ENCODE measurements around the gene LRRC51. TPM values are rescaled to one million over a fixed set of nuclear protein-coding genes. Genes with fewer than 3 reads are reported as not detected.

The LRRC51 gene
- total RNA-seq, 3 donors from 2014 or later (not counting 1 experiment from before 2014, with no cell fraction given): 2.0 to 3.1 (median 2.5) TPM

DNA sequence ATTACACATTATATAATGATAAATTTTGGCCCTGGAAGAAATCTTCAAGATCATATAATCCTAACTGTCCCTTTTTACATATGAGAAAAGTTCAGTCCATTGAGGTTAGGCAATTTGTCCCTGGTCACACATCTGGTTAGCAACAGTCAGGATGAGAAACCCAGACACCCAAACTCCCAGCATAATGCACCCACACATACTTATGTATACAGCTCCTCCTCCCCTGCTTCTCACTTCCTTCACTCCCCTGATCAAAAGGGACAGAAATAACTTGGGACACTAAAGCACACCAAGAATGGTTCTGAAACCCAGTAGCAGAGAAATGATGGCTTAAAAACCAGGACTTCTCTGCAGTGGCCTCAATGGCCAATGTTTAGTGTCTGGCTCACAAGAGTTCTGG, 11.4 kb upstream of the LRRC51 start:
- ATAC-seq: peak; percentile 46 to 56 (median 53)
- no peaks in the 10 kb centered on the region for H3K27me3 Mint-ChIP-seq (ENCODE audit: low read depth in 2 of 2)
- H3K27me3 ChIP-seq (ENCODE audit: control insufficient read depth, insufficient read depth, low read length): no peaks in the 10 kb centered on the region
- peak overlapping the region; percentile 89 for H3K4me3 Mint-ChIP-seq
- peaks cover 70 to 71% of the 10 kb centered on the region in 2 donors for H3K4me1 Mint-ChIP-seq
- peak overlapping the region; percentile 3 for H3K4me3 ChIP-seq (ENCODE audit: low read length)
- TF ChIP-seq, protein P1, sequence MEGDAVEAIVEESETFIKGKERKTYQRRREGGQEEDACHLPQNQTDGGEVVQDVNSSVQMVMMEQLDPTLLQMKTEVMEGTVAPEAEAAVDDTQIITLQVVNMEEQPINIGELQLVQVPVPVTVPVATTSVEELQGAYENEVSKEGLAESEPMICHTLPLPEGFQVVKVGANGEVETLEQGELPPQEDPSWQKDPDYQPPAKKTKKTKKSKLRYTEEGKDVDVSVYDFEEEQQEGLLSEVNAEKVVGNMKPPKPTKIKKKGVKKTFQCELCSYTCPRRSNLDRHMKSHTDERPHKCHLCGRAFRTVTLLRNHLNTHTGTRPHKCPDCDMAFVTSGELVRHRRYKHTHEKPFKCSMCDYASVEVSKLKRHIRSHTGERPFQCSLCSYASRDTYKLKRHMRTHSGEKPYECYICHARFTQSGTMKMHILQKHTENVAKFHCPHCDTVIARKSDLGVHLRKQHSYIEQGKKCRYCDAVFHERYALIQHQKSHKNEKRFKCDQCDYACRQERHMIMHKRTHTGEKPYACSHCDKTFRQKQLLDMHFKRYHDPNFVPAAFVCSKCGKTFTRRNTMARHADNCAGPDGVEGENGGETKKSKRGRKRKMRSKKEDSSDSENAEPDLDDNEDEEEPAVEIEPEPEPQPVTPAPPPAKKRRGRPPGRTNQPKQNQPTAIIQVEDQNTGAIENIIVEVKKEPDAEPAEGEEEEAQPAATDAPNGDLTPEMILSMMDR (IDR thresholded peaks at IDR 0.05): no peak
- H3K4me1 ChIP-seq (ENCODE audit: control insufficient read depth, insufficient read depth, low read length): peaks cover 34% of the 10 kb centered on the region
- intact Hi-C loops (cut with micrococcal nuclease): no loop called here
- DNase-seq: no peak
- peak overlapping the region; percentile 86 to 96 for H3K27ac Mint-ChIP-seq
- H3K27ac ChIP-seq (ENCODE audit: low read length): peak overlapping the region; percentile 84
- H3K36me3 ChIP-seq (ENCODE audit: control insufficient read depth, insufficient read depth, low read length): peaks cover 2% of the 10 kb centered on the region
- H3K9me3 Mint-ChIP-seq: no peaks in the 10 kb centered on the region
- H3K36me3 Mint-ChIP-seq: no peaks in the 10 kb centered on the region
- no peaks in the 10 kb centered on the region for H3K9me3 ChIP-seq (ENCODE audit: control insufficient read depth, insufficient read depth, low read length)

GRCh38 chr11:72069787-72070251, 10.8 kb upstream of the LRRC51 start:
- no peaks in the 10 kb centered on the region for H3K36me3 Mint-ChIP-seq
- ATAC-seq: peak; percentile 72 to 84 (median 77)
- H3K27me3 Mint-ChIP-seq (ENCODE audit: low read depth in 2 of 2): no peaks in the 10 kb centered on the region
- peak overlapping the region; percentile 3 for H3K4me3 ChIP-seq (ENCODE audit: low read length)
- no peaks in the 10 kb centered on the region for H3K9me3 Mint-ChIP-seq
- no peaks in the 10 kb centered on the region for H3K9me3 ChIP-seq (ENCODE audit: control insufficient read depth, insufficient read depth, low read length)
- intact Hi-C loops (cut with micrococcal nuclease): no loop called here
- no peaks in the 10 kb centered on the region for H3K27me3 ChIP-seq (ENCODE audit: control insufficient read depth, insufficient read depth, low read length)
- H3K4me1 Mint-ChIP-seq: peaks cover 70 to 71% of the 10 kb centered on the region in 2 donors
- H3K36me3 ChIP-seq (ENCODE audit: control insufficient read depth, insufficient read depth, low read length): peaks cover 2% of the 10 kb centered on the region
- WGBS (ENCODE audit: insufficient coverage): 10% methylated on average over 2 of the region's 2 CpGs
- peak overlapping the region; percentile 86 to 96 for H3K27ac Mint-ChIP-seq
- peak in 1 of 2 donors; percentile 32 for DNase-seq
- H3K4me3 Mint-ChIP-seq: peak overlapping the region; percentile 89
- H3K27ac ChIP-seq (ENCODE audit: low read length): peak overlapping the region; percentile 84
- TF ChIP-seq, protein P1 (IDR thresholded peaks at IDR 0.05): no peak
- peaks cover 34% of the 10 kb centered on the region for H3K4me1 ChIP-seq (ENCODE audit: control insufficient read depth, insufficient read depth, low read length)

GRCh38 chr11:72070491-72070890, 10.2 kb upstream of the LRRC51 start:
- Histone ChIP-seq H3K9me3 (ENCODE audit: control insufficient read depth, insufficient read depth, low read length) (no peaks in the 10 kb centered on the region), H3K27ac (ENCODE audit: low read length) (peak overlapping the region; percentile 84), H3K4me3 (ENCODE audit: low read length) (no peak overlapping the region), H3K27me3 (ENCODE audit: control insufficient read depth, insufficient read depth, low read length) (no peaks in the 10 kb centered on the region), H3K36me3 (ENCODE audit: control insufficient read depth, insufficient read depth, low read length) (peaks cover 2% of the 10 kb centered on the region), H3K4me1 (ENCODE audit: control insufficient read depth, insufficient read depth, low read length) (peaks cover 34% of the 10 kb centered on the region)
- intact Hi-C loops (cut with micrococcal nuclease): no loop called here
- peak overlapping the region; percentile 89 for H3K4me3 Mint-ChIP-seq
- H3K27ac Mint-ChIP-seq: peak overlapping the region; percentile 86 to 96
- TF ChIP-seq, protein P1 (IDR thresholded peaks at IDR 0.05): no peak
- DNase-seq (no peak), ATAC-seq (no peak)
- H3K4me1 Mint-ChIP-seq: peaks cover 69 to 71% of the 10 kb centered on the region in 2 donors
- H3K9me3 Mint-ChIP-seq: no peaks in the 10 kb centered on the region
- H3K27me3 Mint-ChIP-seq (ENCODE audit: low read depth in 2 of 2): no peaks in the 10 kb centered on the region
- H3K36me3 Mint-ChIP-seq: no peaks in the 10 kb centered on the region
- WGBS (ENCODE audit: insufficient coverage): 95% methylated on average over 7 of the region's 7 CpGs

GRCh38 chr11:72072348-72072747, 8.3 kb upstream of the LRRC51 start:
- TF ChIP-seq, protein P1 (IDR thresholded peaks at IDR 0.05): no peak
- Mint-ChIP-seq H3K4me1 (peaks cover 60 to 61% of the 10 kb centered on the region in 2 donors), H3K27me3 (ENCODE audit: low read depth in 2 of 2) (no peaks in the 10 kb centered on the region), H3K27ac (peak overlapping the region; percentile 86 to 96), H3K9me3 (no peaks in the 10 kb centered on the region), H3K36me3 (no peaks in the 10 kb centered on the region), H3K4me3 (no peak overlapping the region)
- H3K4me3 ChIP-seq (ENCODE audit: low read length): no peak overlapping the region
- H3K27ac ChIP-seq (ENCODE audit: low read length): peak overlapping the region; percentile 2
- H3K9me3 ChIP-seq (ENCODE audit: control insufficient read depth, insufficient read depth, low read length): no peaks in the 10 kb centered on the region
- peak; percentile 40 to 58 (median 45) for ATAC-seq
- peaks cover 2% of the 10 kb centered on the region for H3K36me3 ChIP-seq (ENCODE audit: control insufficient read depth, insufficient read depth, low read length)
- DNase-seq: no peak
- intact Hi-C loops (cut with micrococcal nuclease): no loop called here
- H3K4me1 ChIP-seq (ENCODE audit: control insufficient read depth, insufficient read depth, low read length): peaks cover 34% of the 10 kb centered on the region
- 73% methylated on average over 3 of the region's 3 CpGs for WGBS (ENCODE audit: insufficient coverage)
- H3K27me3 ChIP-seq (ENCODE audit: control insufficient read depth, insufficient read depth, low read length): no peaks in the 10 kb centered on the region
